ENCODE data around the gene IGFBP1. TPM values are rescaled to one million over a fixed set of nuclear protein-coding genes. Genes with fewer than 3 reads are reported as not detected.

IGFBP1 gene
- total and polyA plus RNA-seq, 2 of the 13 experiments (the other 11 are each of a cell fraction or from before 2014, with no cell fraction given) = 5.4 to 885 TPM

GRCh38 chr7:45874408-45875131, 13.7 kb upstream of the IGFBP1 start:
- no TSS peak for BruUV-seq (replicated peaks)
- ATAC-seq = peak; percentile 37; the same call in 2 of the 3 replicates
- TF ChIP-seq FOSL2 (CRISPR knock-in tag; IDR thresholded peaks at IDR 0.05) (peak; percentile 86), ZFP91 (CRISPR knock-in tag; IDR thresholded peaks at IDR 0.05; ENCODE audit: borderline replicate concordance) (no peak), ZBTB20 (CRISPR knock-in tag; IDR thresholded peaks at IDR 0.05; ENCODE audit: borderline replicate concordance, low read depth) (peak; percentile 45; the same call in 1 of the 2 replicates), HNF1A (IDR thresholded peaks at IDR 0.05; ENCODE audit: low read depth) (no peak), HNF1A (CRISPR knock-in tag; IDR thresholded peaks at IDR 0.05; ENCODE audit: borderline replicate concordance) (no peak), TCF12 (IDR thresholded peaks at IDR 0.05) (no peak), TCF12 (CRISPR knock-in tag; IDR thresholded peaks at IDR 0.05) (no peak), ARID2 (CRISPR knock-in tag; IDR thresholded peaks at IDR 0.05; ENCODE audit: borderline replicate concordance) (no peak), HNRNPLL (IDR thresholded peaks at IDR 0.05; ENCODE audit: low read depth, low read length, poor library complexity, severe bottlenecking) (no peak)
- TF ChIP-seq, protein P1, sequence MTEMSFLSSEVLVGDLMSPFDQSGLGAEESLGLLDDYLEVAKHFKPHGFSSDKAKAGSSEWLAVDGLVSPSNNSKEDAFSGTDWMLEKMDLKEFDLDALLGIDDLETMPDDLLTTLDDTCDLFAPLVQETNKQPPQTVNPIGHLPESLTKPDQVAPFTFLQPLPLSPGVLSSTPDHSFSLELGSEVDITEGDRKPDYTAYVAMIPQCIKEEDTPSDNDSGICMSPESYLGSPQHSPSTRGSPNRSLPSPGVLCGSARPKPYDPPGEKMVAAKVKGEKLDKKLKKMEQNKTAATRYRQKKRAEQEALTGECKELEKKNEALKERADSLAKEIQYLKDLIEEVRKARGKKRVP (CRISPR knock-in tag; IDR thresholded peaks at IDR 0.05) = peak in 1 of 2 experiments; percentile 82; a peak in 2 of 4 replicates
- TF ChIP-seq, protein P2, sequence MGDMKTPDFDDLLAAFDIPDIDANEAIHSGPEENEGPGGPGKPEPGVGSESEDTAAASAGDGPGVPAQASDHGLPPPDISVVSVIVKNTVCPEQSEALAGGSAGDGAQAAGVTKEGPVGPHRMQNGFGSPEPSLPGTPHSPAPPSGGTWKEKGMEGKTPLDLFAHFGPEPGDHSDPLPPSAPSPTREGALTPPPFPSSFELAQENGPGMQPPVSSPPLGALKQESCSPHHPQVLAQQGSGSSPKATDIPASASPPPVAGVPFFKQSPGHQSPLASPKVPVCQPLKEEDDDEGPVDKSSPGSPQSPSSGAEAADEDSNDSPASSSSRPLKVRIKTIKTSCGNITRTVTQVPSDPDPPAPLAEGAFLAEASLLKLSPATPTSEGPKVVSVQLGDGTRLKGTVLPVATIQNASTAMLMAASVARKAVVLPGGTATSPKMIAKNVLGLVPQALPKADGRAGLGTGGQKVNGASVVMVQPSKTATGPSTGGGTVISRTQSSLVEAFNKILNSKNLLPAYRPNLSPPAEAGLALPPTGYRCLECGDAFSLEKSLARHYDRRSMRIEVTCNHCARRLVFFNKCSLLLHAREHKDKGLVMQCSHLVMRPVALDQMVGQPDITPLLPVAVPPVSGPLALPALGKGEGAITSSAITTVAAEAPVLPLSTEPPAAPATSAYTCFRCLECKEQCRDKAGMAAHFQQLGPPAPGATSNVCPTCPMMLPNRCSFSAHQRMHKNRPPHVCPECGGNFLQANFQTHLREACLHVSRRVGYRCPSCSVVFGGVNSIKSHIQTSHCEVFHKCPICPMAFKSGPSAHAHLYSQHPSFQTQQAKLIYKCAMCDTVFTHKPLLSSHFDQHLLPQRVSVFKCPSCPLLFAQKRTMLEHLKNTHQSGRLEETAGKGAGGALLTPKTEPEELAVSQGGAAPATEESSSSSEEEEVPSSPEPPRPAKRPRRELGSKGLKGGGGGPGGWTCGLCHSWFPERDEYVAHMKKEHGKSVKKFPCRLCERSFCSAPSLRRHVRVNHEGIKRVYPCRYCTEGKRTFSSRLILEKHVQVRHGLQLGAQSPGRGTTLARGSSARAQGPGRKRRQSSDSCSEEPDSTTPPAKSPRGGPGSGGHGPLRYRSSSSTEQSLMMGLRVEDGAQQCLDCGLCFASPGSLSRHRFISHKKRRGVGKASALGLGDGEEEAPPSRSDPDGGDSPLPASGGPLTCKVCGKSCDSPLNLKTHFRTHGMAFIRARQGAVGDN (CRISPR knock-in tag; IDR thresholded peaks at IDR 0.05) = peak; percentile 90

More at GRCh38 chr7:45874408-45875131, 13.7 kb upstream of the IGFBP1 start:
- DNase-seq (ENCODE audit: low spot score) (peak; percentile 58), FAIRE-seq (no peak)
- whole genome bisulfite sequencing (ENCODE audit: low lambda C conversion rate) = 93% methylated on average over 5 of the region's 8 CpGs
- in situ Hi-C loops (cut with HindIII; ENCODE audit: extremely low pct_ligation_motif_present, low pct_unique_long_range_greater_than_20kb) (no loop called here), intact Hi-C loops (cut with micrococcal nuclease; ENCODE audit: unreplicated experiment) (loop anchor here (5.0 kb wide), 1 partner anchor 33 kb away; no protein-coding TSS in a partner anchor)
- ChIA-PET POLR2A (interaction anchor here (3.7 to 8.5 kb wide), 3 partner anchors 9 to 19 kb away, joined by 38 to 117 read pairs (median 64); partner anchors contain the start of gene IGFBP1), CTCF (ENCODE audit: low intra/inter-chr PET ratio, low total read pairs) (no interaction called here)
- Histone ChIP-seq H2AFZ (ENCODE audit: low read length) (no peak overlapping the region), H3K27me3 (ENCODE audit: control insufficient read depth in 1 of 2, insufficient read depth in 2 of 2, low read length in 2 of 2) (no peaks in the 10 kb centered on the region), H3K9ac (ENCODE audit: insufficient read depth, low read depth, low read length) (peak overlapping the region; percentile 56; the same call in 1 of the 2 replicates), H4K20me1 (ENCODE audit: insufficient read depth, low read length) (no peaks in the 10 kb centered on the region), H3K36me3 (replicated peaks in 1 of 2; ENCODE audit: control insufficient read depth in 1 of 2, insufficient read depth in 2 of 2, low read length in 2 of 2) (no peaks in the 10 kb centered on the region), H3K4me1 (ENCODE audit: insufficient read depth, low read length) (peaks cover 63% of the 10 kb centered on the region), H3K9me3 (ENCODE audit: low read length) (peaks cover 20% of the 10 kb centered on the region), H3K27ac (ENCODE audit: extremely low read length, insufficient read depth, low read length) (peak overlapping the region; percentile 56), H3K79me2 (ENCODE audit: insufficient read depth, low read length) (no peaks in the 10 kb centered on the region), H3K4me2 (ENCODE audit: low read depth, low read length) (0 out of 2 replicates have a peak overlapping the region, but pooled peaks have one; percentile 14), H3K4me3 (replicated peaks in 1 of 3; ENCODE audit: insufficient read depth in 1 of 3, low read depth in 2 of 3, low read length in 3 of 3) (no peak overlapping the region)

Data from HepG2 (cell line).